Endothelial cell of umbilical vein (primary cell): ENCODE measurements around the gene MAPK9. TPM values are rescaled to one million over a fixed set of nuclear protein-coding genes. Genes with fewer than 3 reads are reported as not detected.

Experiments used
- BruUV-seq: library from RNA; stranded (reverse); fragments of 400-500 nt; replicated peaks from 2 replicates; lab custom pipeline; 2021; lab: Mats Ljungman, UMichigan
- CTCF ChIA-PET: fragments of 300-600, 350-600 bp; sonication (Branson Sonifier 250); formaldehyde crosslinking; loops from one replicate; lab custom pipeline; 2021; ENCODE audit warnings: antibody characterized with exemption, inconsistent platforms; lab: Charles Lee
- POLR2A ChIA-PET: fragments of 300-600, 350-600 bp; sonication (Branson Sonifier 250); formaldehyde crosslinking; loops from one replicate; lab custom pipeline; 2021; ENCODE audit warnings: antibody characterized with exemption, inconsistent platforms; lab: Charles Lee
- DNase-seq: peaks from one replicate; pipeline ENCODE4 v3.0.0-alpha.2; 2011; ENCODE audit warnings: low read depth, low spot score
- FAIRE-seq: peaks from 2 replicates; lab custom pipeline; 2011; peaks lifted over from hg19 to GRCh38; lab: Jason Lieb, UNC
- H2AFZ ChIP-seq: 2 replicates; pipeline ENCODE4 v1.6.0; 2012; ENCODE audit warnings: low read depth, low read length, control low read depth, inconsistent platforms
- H3K27ac ChIP-seq: 2 replicates; pipeline ENCODE4 v1.5.1; 2011; ENCODE audit warnings: low read depth, mild to moderate bottlenecking, control low read depth, low read length, moderate library complexity; ENCODE audit not compliant: insufficient read depth
- H3K27me3 ChIP-seq, 2 experiments: 2 replicates each; pipeline versions ENCODE4 v1.6.0 to v1.6.1; 2011; ENCODE audit warnings: low read length in 2 of 2, mixed read lengths in 1 of 2; ENCODE audit not compliant: control insufficient read depth in 2 of 2, insufficient read depth in 2 of 2
- H3K36me3 ChIP-seq, 2 experiments: 2 replicates in 1 of 2; 3 replicates in 1 of 2; pipeline ENCODE4 v1.5.1; 2011; ENCODE audit warnings: low read length in 2 of 2, mild to moderate bottlenecking in 1 of 2, moderate library complexity in 1 of 2; ENCODE audit not compliant: control insufficient read depth in 2 of 2, insufficient read depth in 2 of 2; ENCODE audit errors: extremely low read depth in 1 of 2
- H3K4me1 ChIP-seq: 3 replicates; pipeline ENCODE4 v1.5.1; 2011; ENCODE audit warnings: mild to moderate bottlenecking, low read length; ENCODE audit not compliant: control insufficient read depth, insufficient read depth; ENCODE audit errors: extremely low read depth
- H3K4me2 ChIP-seq: 2 replicates; pipeline ENCODE4 v1.6.1; 2011; ENCODE audit warnings: low read length, control low read depth, mixed read lengths; ENCODE audit not compliant: insufficient read depth
- H3K4me3 ChIP-seq, 3 experiments: fragments of 200-600 bp in 1 of 3; sonication (generic), shearing (Covaris generic) in 1 of 3; replicated peaks in 1 of 3; 2 replicates each; pipeline ENCODE4 v1.5.1; 2011 to 2016; ENCODE audit warnings: control low read depth in 3 of 3, low read length in 3 of 3, mild to moderate bottlenecking in 2 of 3, inconsistent platforms in 1 of 3, low read depth in 1 of 3, moderate library complexity in 1 of 3; ENCODE audit not compliant: insufficient read depth in 1 of 3
- H3K79me2 ChIP-seq: 2 replicates; pipeline ENCODE4 v1.6.0; 2012; ENCODE audit warnings: low read length, inconsistent platforms; ENCODE audit not compliant: control insufficient read depth, insufficient read depth
- H3K9ac ChIP-seq: replicated peaks from 2 replicates; pipeline ENCODE3; 2011; ENCODE audit warnings: low read length, control low read depth; ENCODE audit not compliant: insufficient read depth; ENCODE audit errors: extremely low read depth
- H3K9me1 ChIP-seq: replicated peaks from 3 replicates; pipeline ENCODE4 v1.6.0; 2011; ENCODE audit warnings: mild to moderate bottlenecking, low read length; ENCODE audit not compliant: control insufficient read depth, insufficient read depth; ENCODE audit errors: extremely low read depth
- H3K9me3 ChIP-seq: replicated peaks from 2 replicates; pipeline ENCODE4 v1.5.1; 2012; ENCODE audit warnings: low read length, inconsistent platforms; ENCODE audit not compliant: control insufficient read depth, insufficient read depth
- H4K20me1 ChIP-seq: replicated peaks from 2 replicates; pipeline ENCODE3; 2011; ENCODE audit warnings: mild to moderate bottlenecking, low read length; ENCODE audit not compliant: control insufficient read depth, insufficient read depth; ENCODE audit errors: extremely low read depth
- CTCF ChIP-seq, 2 donors: IDR thresholded peaks; 1 replicate in 1 of 2; 2 replicates in 1 of 2; pipeline ENCODE4 v1.5.1; 2011; ENCODE audit warnings: low read length in 2 of 2, mild to moderate bottlenecking in 2 of 2, moderate library complexity in 2 of 2, control low read depth in 1 of 2, inconsistent platforms in 1 of 2, low read depth in 1 of 2; ENCODE audit not compliant: insufficient read depth in 1 of 2; ENCODE audit errors: extremely low read depth in 1 of 2
- EZH2 ChIP-seq: IDR thresholded peaks from 2 replicates; pipeline ENCODE4 v1.6.1; 2012; ENCODE audit warnings: borderline replicate concordance, low read depth, mild to moderate bottlenecking, moderate library complexity, low read length, inconsistent platforms; ENCODE audit not compliant: severe bottlenecking
- FOS ChIP-seq: IDR thresholded peaks from 2 replicates; pipeline ENCODE4 v1.6.1; 2011; ENCODE audit warnings: mild to moderate bottlenecking, low read length, moderate library complexity, borderline replicate concordance; ENCODE audit not compliant: insufficient read depth
- GATA2 ChIP-seq: IDR thresholded peaks from 2 replicates; pipeline ENCODE4 v1.7.0; 2011; ENCODE audit warnings: low read depth, mild to moderate bottlenecking, moderate library complexity, mixed read lengths, low read length; ENCODE audit not compliant: insufficient read length, insufficient read depth
- JUN ChIP-seq: IDR thresholded peaks from 2 replicates; pipeline ENCODE4 v1.6.1; 2011; ENCODE audit warnings: borderline replicate concordance, low read depth; ENCODE audit not compliant: insufficient read length, insufficient read depth
- MAX ChIP-seq: IDR thresholded peaks from 2 replicates; pipeline ENCODE4 v1.6.1; 2011; ENCODE audit not compliant: insufficient read depth, insufficient read length
- MYC ChIP-seq: IDR thresholded peaks from one replicate; pipeline ENCODE4 v1.6.1; 2011; ENCODE audit warnings: mild to moderate bottlenecking, low read depth, low read length
- POLR2AphosphoS5 ChIP-seq: IDR thresholded peaks from 2 replicates; pipeline ENCODE4 v1.6.1; 2012; ENCODE audit warnings: low read depth, mild to moderate bottlenecking, control low read depth, low read length, moderate library complexity; ENCODE audit not compliant: insufficient read depth
- dilution Hi-C: fragments of 300-500 bp; cut with MboI; formaldehyde crosslinking; loops from one replicate; pipeline ENCODE4 v1.15.0; 2019; ENCODE audit warnings: low sequenced_read_pairs; ENCODE audit not compliant: extremely low pct_ligation_motif_present
- intact Hi-C: fragments of 100-400 bp; cut with micrococcal nuclease; formaldehyde crosslinking; loops from one replicate; pipeline ENCODE4 v1.10.0; 2022
- polyA plus RNA-seq, 4 experiments: library from polyadenylated mRNA; depleted of rRNA in 3 of 4; stranded (reverse) in 3 of 4; unstranded in 1 of 4; fragments of >200 nt; gene quantifications; 2 replicates each; pipeline versions ENCODE4 v1.2.1 to v1.2.3, GENCODE V29; 2011 to 2012; ENCODE audit warnings: missing spikeins in 1 of 4
- total RNA-seq: library from RNA; stranded (reverse); gene quantifications from 2 replicates; pipeline ENCODE4 v1.2.3, GENCODE V29; 2021

The MAPK9 gene
- total and polyA plus RNA-seq, 2 donors (not counting 3 experiments of a cell fraction or from before 2014, with no cell fraction given), result 24.6 to 34.8 TPM

DNA sequence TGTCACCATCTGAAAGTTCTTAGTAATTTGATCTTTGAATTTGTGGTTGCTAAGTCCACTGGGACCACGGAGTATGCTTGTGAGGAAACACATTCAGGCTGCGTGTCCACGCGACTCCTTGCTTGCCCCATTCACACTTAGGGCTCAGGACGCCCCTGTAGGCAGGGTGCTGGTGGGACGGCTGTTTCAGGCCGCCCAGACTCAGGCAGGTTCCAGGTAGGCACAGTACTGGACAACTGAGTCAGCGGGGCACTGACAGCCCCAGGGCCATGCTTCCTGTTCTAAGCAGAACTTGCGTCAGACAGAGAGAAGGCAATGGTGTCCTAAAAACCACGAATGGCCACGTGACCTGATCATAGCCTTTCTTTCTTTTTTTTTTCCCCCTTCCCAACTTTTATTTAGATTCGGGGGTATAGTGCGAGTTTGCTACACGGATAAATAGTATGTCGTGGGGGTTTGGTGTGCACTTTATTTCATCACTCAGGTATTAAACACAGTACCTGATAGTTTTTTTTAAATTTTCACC is 75.2 kb downstream of the MAPK9 start:
- Histone ChIP-seq H4K20me1 (no peaks in the 10 kb centered on the region), H3K27ac (no peak overlapping the region), H3K36me3 (no peaks in the 10 kb centered on the region), H2AFZ (no peak overlapping the region), H3K27me3 (no peaks in the 10 kb centered on the region), H3K4me2 (no peak overlapping the region), H3K9me3 (no peaks in the 10 kb centered on the region), H3K4me1 (no peaks in the 10 kb centered on the region), H3K4me3 (no peak overlapping the region), H3K9ac (no peak overlapping the region), H3K9me1 (no peaks in the 10 kb centered on the region), H3K79me2 (no peaks in the 10 kb centered on the region)
- DNase-seq (no peak), FAIRE-seq (no peak)
- CTCF ChIA-PET, result no interaction called here
- BruUV-seq, result no TSS peak
- TF ChIP-seq MYC (no peak), MAX (no peak), FOS (no peak), JUN (no peak), EZH2 (no peak), GATA2 (no peak), POLR2AphosphoS5 (no peak), CTCF (IDR thresholded peaks at IDR 0.05; ENCODE audit: extremely low read depth in 1 of 2, insufficient read depth in 1 of 2, low read depth in 1 of 2, low read length in 2 of 2) (no peak)
- dilution Hi-C loops, result no loop called here
- POLR2A ChIA-PET, result no interaction called here
- intact Hi-C loops, result no loop called here
